ENCODE data around the gene NINJ2. TPM values are rescaled to one million over a fixed set of nuclear protein-coding genes. Genes with fewer than 3 reads are reported as not detected.

The NINJ2 gene
- total and polyA plus RNA-seq, 3 donors from 2014 or later, result 9.2 to 17.3 (median 11.2) TPM

GRCh38 chr12:673849-674248, 10.6 kb upstream of the NINJ2 start:
- Histone ChIP-seq H3K36me3 (ENCODE audit: low read depth, missing control alignments) (no peaks in the 10 kb centered on the region), H3K27ac (no peak overlapping the region), H3K9me3 (no peaks in the 10 kb centered on the region), H3K4me3 (no peak overlapping the region), H3K27me3 (no peaks in the 10 kb centered on the region), H3K4me1 (no peaks in the 10 kb centered on the region)
- TF ChIP-seq, protein P1, sequence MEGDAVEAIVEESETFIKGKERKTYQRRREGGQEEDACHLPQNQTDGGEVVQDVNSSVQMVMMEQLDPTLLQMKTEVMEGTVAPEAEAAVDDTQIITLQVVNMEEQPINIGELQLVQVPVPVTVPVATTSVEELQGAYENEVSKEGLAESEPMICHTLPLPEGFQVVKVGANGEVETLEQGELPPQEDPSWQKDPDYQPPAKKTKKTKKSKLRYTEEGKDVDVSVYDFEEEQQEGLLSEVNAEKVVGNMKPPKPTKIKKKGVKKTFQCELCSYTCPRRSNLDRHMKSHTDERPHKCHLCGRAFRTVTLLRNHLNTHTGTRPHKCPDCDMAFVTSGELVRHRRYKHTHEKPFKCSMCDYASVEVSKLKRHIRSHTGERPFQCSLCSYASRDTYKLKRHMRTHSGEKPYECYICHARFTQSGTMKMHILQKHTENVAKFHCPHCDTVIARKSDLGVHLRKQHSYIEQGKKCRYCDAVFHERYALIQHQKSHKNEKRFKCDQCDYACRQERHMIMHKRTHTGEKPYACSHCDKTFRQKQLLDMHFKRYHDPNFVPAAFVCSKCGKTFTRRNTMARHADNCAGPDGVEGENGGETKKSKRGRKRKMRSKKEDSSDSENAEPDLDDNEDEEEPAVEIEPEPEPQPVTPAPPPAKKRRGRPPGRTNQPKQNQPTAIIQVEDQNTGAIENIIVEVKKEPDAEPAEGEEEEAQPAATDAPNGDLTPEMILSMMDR (IDR thresholded peaks at IDR 0.05), result no peak
- no peak for TF ChIP-seq POLR2A (IDR thresholded peaks at IDR 0.05)
- intact Hi-C loops (cut with DNase I; ENCODE audit: low total_unique reads), result no loop called here
- no peak for DNase-seq
- WGBS, 2 donors, result 82 to 85% methylated on average over 3 of the region's 3 CpGs

- Histone ChIP-seq H3K4me3 (no peak overlapping the region), H3K9me3 (no peaks in the 10 kb centered on the region), H3K36me3 (ENCODE audit: low read depth, missing control alignments) (no peaks in the 10 kb centered on the region), H3K4me1 (no peaks in the 10 kb centered on the region), H3K27ac (no peak overlapping the region), H3K27me3 (no peaks in the 10 kb centered on the region)
- intact Hi-C loops (cut with DNase I; ENCODE audit: low total_unique reads), result no loop called here
- 88 to 90% methylated on average over 8 of the region's 8 CpGs for WGBS, 2 donors
- no peak for DNase-seq
- TF ChIP-seq, protein P1 (IDR thresholded peaks at IDR 0.05), result no peak
- no peak for TF ChIP-seq POLR2A (IDR thresholded peaks at IDR 0.05)
These were observed 6.3 kb upstream of the NINJ2 start for GRCh38 chr12:669576-669945.

DNA sequence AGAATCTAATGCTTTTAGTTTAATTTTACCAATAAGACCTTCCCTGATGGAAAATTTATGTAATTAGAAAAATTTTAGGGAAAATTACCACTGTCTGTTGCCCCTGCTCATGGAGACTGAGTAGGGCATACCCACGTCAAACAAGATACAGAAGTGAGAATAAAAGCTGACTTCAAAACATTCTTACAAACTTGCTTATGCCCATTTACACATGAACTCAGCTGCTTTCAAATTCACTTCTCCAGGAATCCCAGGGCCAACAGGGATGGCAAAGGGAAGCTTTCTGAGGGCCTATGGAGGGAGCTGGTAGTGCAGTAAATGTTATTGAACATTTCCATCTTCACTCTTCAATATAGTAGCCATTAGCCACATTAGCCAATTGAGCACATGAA, 4.8 kb upstream of the NINJ2 start:
- Histone ChIP-seq H3K27me3 (no peaks in the 10 kb centered on the region), H3K4me1 (no peaks in the 10 kb centered on the region), H3K36me3 (ENCODE audit: low read depth, missing control alignments) (no peaks in the 10 kb centered on the region), H3K9me3 (no peaks in the 10 kb centered on the region), H3K4me3 (no peak overlapping the region), H3K27ac (no peak overlapping the region)
- WGBS, 2 donors, result 82 to 90% methylated on average over 1 of the region's 1 CpG
- intact Hi-C loops (cut with DNase I; ENCODE audit: low total_unique reads), result no loop called here
- DNase-seq, result no peak
- no peak for TF ChIP-seq POLR2A (IDR thresholded peaks at IDR 0.05)

DNA sequence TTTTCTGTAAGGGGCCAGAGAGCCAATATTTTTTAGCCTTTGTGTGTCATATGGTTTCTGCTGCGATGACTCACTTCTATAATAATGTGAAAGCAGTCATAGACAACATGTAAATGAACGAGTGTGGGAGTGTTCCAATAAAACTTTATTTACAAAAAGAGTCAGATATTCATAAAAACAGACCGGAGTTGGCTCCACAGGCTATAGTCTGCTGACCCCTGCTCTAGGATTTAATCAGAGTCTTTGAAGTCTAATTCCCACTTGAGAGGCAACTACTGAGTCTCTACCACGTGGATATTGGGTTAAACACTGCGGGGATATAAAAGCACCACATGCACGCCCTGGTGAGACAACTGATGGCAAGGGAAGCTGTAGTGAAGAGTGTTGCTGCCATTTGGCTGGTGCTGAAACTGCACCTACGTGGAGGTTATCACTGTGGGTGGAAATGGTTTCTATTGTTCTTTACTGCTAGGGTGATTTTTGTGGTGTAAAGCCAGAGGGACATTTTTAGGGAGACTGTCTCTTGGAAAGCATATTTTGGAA, 3.6 kb upstream of the NINJ2 start:
- Histone ChIP-seq H3K4me1 (peaks cover 6% of the 10 kb centered on the region), H3K4me3 (no peak overlapping the region), H3K27ac (no peak overlapping the region), H3K27me3 (no peaks in the 10 kb centered on the region), H3K36me3 (ENCODE audit: low read depth, missing control alignments) (no peaks in the 10 kb centered on the region), H3K9me3 (no peaks in the 10 kb centered on the region)
- no peak for DNase-seq
- WGBS, 2 donors, result 68 to 76% methylated on average over 7 of the region's 7 CpGs
- intact Hi-C loops (cut with DNase I; ENCODE audit: low total_unique reads), result no loop called here
- TF ChIP-seq, protein P1 (IDR thresholded peaks at IDR 0.05), result no peak
- TF ChIP-seq POLR2A (IDR thresholded peaks at IDR 0.05), result no peak

DNA sequence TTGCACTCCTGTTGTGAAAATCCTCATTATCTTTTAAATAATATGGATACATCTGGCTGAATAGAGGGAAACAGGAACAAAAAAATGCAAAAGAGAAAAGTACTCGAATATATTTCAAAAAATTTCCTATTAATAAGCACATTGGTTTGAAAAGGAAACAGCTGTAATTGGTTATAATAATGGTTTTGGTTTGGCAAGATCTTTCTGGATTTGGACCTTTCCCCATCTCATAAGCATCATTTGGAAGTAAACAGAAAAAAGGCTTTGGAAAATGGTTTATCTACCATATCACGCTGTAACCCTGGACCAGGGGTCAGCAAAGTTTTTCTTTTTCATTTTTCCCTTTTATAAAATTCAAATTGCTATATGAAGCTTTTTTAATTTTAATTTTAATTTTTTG, 2.8 kb upstream of the NINJ2 start:
- peaks cover 11% of the 10 kb centered on the region for H3K4me1 ChIP-seq
- intact Hi-C loops (cut with DNase I; ENCODE audit: low total_unique reads), result no loop called here
- H3K4me3 ChIP-seq, result no peak overlapping the region
- H3K27ac ChIP-seq, result no peak overlapping the region
- 70 to 79% methylated on average over 2 of the region's 2 CpGs for WGBS, 2 donors
- H3K9me3 ChIP-seq, result no peaks in the 10 kb centered on the region
- TF ChIP-seq POLR2A (IDR thresholded peaks at IDR 0.05), result no peak
- TF ChIP-seq, protein P1 (IDR thresholded peaks at IDR 0.05), result no peak
- no peaks in the 10 kb centered on the region for H3K27me3 ChIP-seq
- no peaks in the 10 kb centered on the region for H3K36me3 ChIP-seq (ENCODE audit: low read depth, missing control alignments)
- DNase-seq, result no peak
